Skeletal muscle tissue (tissue), 4 donors: ENCODE data around the gene MORF4L2. TPM values are rescaled to one million over a fixed set of nuclear protein-coding genes. Genes with fewer than 3 reads are reported as not detected.
"Not testable (repeated sequence)": the region's sequence is repeated elsewhere in the genome, so short reads cannot be mapped to it uniquely, and the experiment has no call there.

ENCODE experiments used
- H3K27ac ChIP-seq: one replicate; pipeline ENCODE4 v1.7.0; 2013; ENCODE audit warnings: mild to moderate bottlenecking, low read depth, low read length, inconsistent platforms
- H3K27me3 ChIP-seq, 3 donors: one replicate each; pipeline ENCODE4 v1.7.0; 2013; ENCODE audit warnings: low read length in 3 of 3; ENCODE audit not compliant: control insufficient read depth in 3 of 3, insufficient read depth in 3 of 3
- H3K36me3 ChIP-seq, 3 donors: one replicate each; pipeline ENCODE4 v1.7.0; 2013; ENCODE audit warnings: low read length in 3 of 3; ENCODE audit not compliant: control insufficient read depth in 3 of 3, insufficient read depth in 3 of 3
- H3K4me1 ChIP-seq, 3 donors: one replicate each; pipeline ENCODE4 v1.7.0; 2013; ENCODE audit warnings: low read length in 3 of 3, mild to moderate bottlenecking in 3 of 3; ENCODE audit not compliant: control insufficient read depth in 3 of 3, insufficient read depth in 3 of 3
- H3K4me3 ChIP-seq, 3 donors: one replicate each; pipeline ENCODE4 v1.7.0; 2013; ENCODE audit warnings: low read length in 3 of 3
- H3K9ac ChIP-seq, 3 donors: one replicate each; pipeline ENCODE4 v1.7.0; 2013; ENCODE audit warnings: low read length in 3 of 3, mild to moderate bottlenecking in 3 of 3, moderate library complexity in 2 of 3, low read depth in 1 of 3
- H3K9me3 ChIP-seq, 3 donors: one replicate each; pipeline ENCODE4 v1.7.0; 2013; ENCODE audit warnings: low read length in 3 of 3; ENCODE audit not compliant: control insufficient read depth in 3 of 3
- total RNA-seq: library from RNA; depleted of rRNA; stranded (reverse); fragments of >200 nt; gene quantifications from one replicate; pipeline ENCODE4 v1.2.3, GENCODE V29; 2014
- donor health status: Osteomylitis.

MORF4L2 gene
- total RNA-seq, 1 donor from 2014 or later: 219 TPM

- no peak overlapping the region for H3K4me3 ChIP-seq
- H3K9me3 ChIP-seq: no peaks in the 10 kb centered on the region
- H3K36me3 ChIP-seq: no peaks in the 10 kb centered on the region
- H3K27me3 ChIP-seq: peaks cover 1 to 9% (median 3%) of the 10 kb centered on the region in 3 donors
- H3K9ac ChIP-seq: no peak overlapping the region
- H3K4me1 ChIP-seq: no peaks in the 10 kb centered on the region
- no peak overlapping the region for H3K27ac ChIP-seq
Observed at GRCh38 chrX:103658681-103659433, 27.6 kb downstream of the MORF4L2 start.

- not testable (repeated sequence) for H3K4me1 ChIP-seq, H3K36me3 ChIP-seq, H3K4me3 ChIP-seq, H3K27me3 ChIP-seq, H3K27ac ChIP-seq, H3K9ac ChIP-seq, H3K9me3 ChIP-seq
Observed at GRCh38 chrX:103657066-103657465, 29.4 kb downstream of the MORF4L2 start.

GRCh38 chrX:103656617-103657016, 29.9 kb downstream of the MORF4L2 start:
- H3K36me3 ChIP-seq: no peaks in the 10 kb centered on the region
- no peaks in the 10 kb centered on the region for H3K4me1 ChIP-seq
- peaks cover 0 to 9% (median 0%) of the 10 kb centered on the region in 3 donors for H3K27me3 ChIP-seq
- H3K4me3 ChIP-seq: no peak overlapping the region
- H3K9ac ChIP-seq: no peak overlapping the region
- no peak overlapping the region for H3K27ac ChIP-seq
- H3K9me3 ChIP-seq: no peaks in the 10 kb centered on the region

- H3K9ac ChIP-seq, H3K4me1 ChIP-seq, H3K36me3 ChIP-seq, H3K27ac ChIP-seq, H3K27me3 ChIP-seq, H3K9me3 ChIP-seq, H3K4me3 ChIP-seq: not testable (repeated sequence)
Observed at GRCh38 chrX:103655230-103656000, 31.1 kb downstream of the MORF4L2 start.

GRCh38 chrX:103651151-103651773, 35.2 kb downstream of the MORF4L2 start:
- Histone ChIP-seq H3K9me3 (no peaks in the 10 kb centered on the region), H3K9ac (no peak overlapping the region), H3K27ac (no peak overlapping the region), H3K4me1 (no peaks in the 10 kb centered on the region), H3K27me3 (no peaks in the 10 kb centered on the region), H3K36me3 (no peaks in the 10 kb centered on the region), H3K4me3 (no peak overlapping the region)

GRCh38 chrX:103647630-103648029, 38.9 kb downstream of the MORF4L2 start:
- no peaks in the 10 kb centered on the region for H3K9me3 ChIP-seq
- H3K27ac ChIP-seq: no peak overlapping the region
- H3K4me3 ChIP-seq: no peak overlapping the region
- no peak overlapping the region for H3K9ac ChIP-seq
- H3K27me3 ChIP-seq: no peaks in the 10 kb centered on the region
- H3K36me3 ChIP-seq: no peaks in the 10 kb centered on the region
- no peaks in the 10 kb centered on the region for H3K4me1 ChIP-seq

- Histone ChIP-seq H3K27me3 (no peaks in the 10 kb centered on the region), H3K4me3 (no peak overlapping the region), H3K4me1 (no peaks in the 10 kb centered on the region), H3K36me3 (no peaks in the 10 kb centered on the region), H3K9ac (no peak overlapping the region), H3K27ac (no peak overlapping the region), H3K9me3 (no peaks in the 10 kb centered on the region)
Observed at GRCh38 chrX:103644125-103644524, 42.4 kb downstream of the MORF4L2 start.

GRCh38 chrX:103640401-103641155, 45.9 kb downstream of the MORF4L2 start:
- no peak overlapping the region for H3K27ac ChIP-seq
- no peaks in the 10 kb centered on the region for H3K36me3 ChIP-seq
- no peak overlapping the region for H3K9ac ChIP-seq
- H3K4me3 ChIP-seq: no peak overlapping the region
- no peaks in the 10 kb centered on the region for H3K9me3 ChIP-seq
- H3K27me3 ChIP-seq: no peaks in the 10 kb centered on the region
- no peaks in the 10 kb centered on the region for H3K4me1 ChIP-seq

GRCh38 chrX:103638479-103639346, 47.8 kb downstream of the MORF4L2 start:
- H3K9me3 ChIP-seq, H3K27ac ChIP-seq, H3K9ac ChIP-seq, H3K27me3 ChIP-seq, H3K4me3 ChIP-seq, H3K36me3 ChIP-seq, H3K4me1 ChIP-seq: not testable (repeated sequence)
